A673 (cell line): ENCODE measurements around the gene NDST4. TPM values are rescaled to one million over a fixed set of nuclear protein-coding genes. Genes with fewer than 3 reads are reported as not detected.
A peak's percentile ranks its signal among the peaks of the same experiment; 100 is the strongest.

Source experiments
- BruUV-seq: library from RNA; stranded (reverse); fragments of 400-500 nt; replicated peaks from 2 replicates; lab custom pipeline; 2021; lab: Mats Ljungman, UMichigan
- CTCF ChIA-PET: fragments of 300-600 bp; sonication (Branson Sonifier 250); formaldehyde crosslinking; loops from one replicate; lab custom pipeline; 2022; ENCODE audit warnings: antibody characterized with exemption; lab: Charles Lee
- POLR2A ChIA-PET: fragments of 300-600 bp; sonication (Branson Sonifier 250); formaldehyde crosslinking; loops from one replicate; lab custom pipeline; 2022; ENCODE audit warnings: antibody characterized with exemption; ENCODE audit not compliant: low non-redundant PET; lab: Charles Lee
- DNase-seq: peaks from one replicate; pipeline ENCODE4 v3.0.0-alpha.2; 2015; ENCODE audit warnings: low spot score
- H3K27ac ChIP-seq: fragments of 200-600 bp; sonication (generic); 2 replicates; pipeline ENCODE4 v1.5.1; 2016; ENCODE audit warnings: mixed run types, low read depth, mild to moderate bottlenecking, mixed read lengths, antibody characterized with exemption, low read length; ENCODE audit not compliant: poor library complexity, severe bottlenecking
- H3K27me3 ChIP-seq: fragments of 200-600 bp; sonication (generic); replicated peaks from 2 replicates; pipeline ENCODE4 v1.6.1; 2017; ENCODE audit warnings: mixed run types, low read depth, mild to moderate bottlenecking, mixed read lengths, antibody characterized with exemption, low read length; ENCODE audit not compliant: insufficient read depth, poor library complexity
- H3K36me3 ChIP-seq: fragments of 200-600 bp; sonication (generic); 2 replicates; pipeline ENCODE4 v1.6.1; 2016; ENCODE audit warnings: mixed run types, mild to moderate bottlenecking, mixed read lengths, antibody characterized with exemption, low read length; ENCODE audit not compliant: insufficient read depth, poor library complexity, severe bottlenecking
- H3K4me1 ChIP-seq: fragments of 200-600 bp; sonication (generic); 2 replicates; pipeline ENCODE4 v1.6.1; 2017; ENCODE audit warnings: mixed run types, mild to moderate bottlenecking, mixed read lengths, antibody characterized with exemption, low read length; ENCODE audit not compliant: insufficient read depth, poor library complexity, severe bottlenecking
- H3K4me3 ChIP-seq: fragments of 200-600 bp; sonication (generic); 2 replicates; pipeline ENCODE4 v1.5.1; 2016; ENCODE audit warnings: low read depth, mixed run types, mild to moderate bottlenecking, mixed read lengths, low read length; ENCODE audit not compliant: poor library complexity, severe bottlenecking
- H3K9me3 ChIP-seq: fragments of 200-600 bp; sonication (generic); 2 replicates; pipeline ENCODE4 v1.6.1; 2016; ENCODE audit warnings: mixed run types, low read depth, mild to moderate bottlenecking, mixed read lengths, antibody characterized with exemption, low read length; ENCODE audit not compliant: poor library complexity, severe bottlenecking
- CTCF ChIP-seq: fragments of 300-800, 200-600 bp; sonication (generic); conservative IDR thresholded peaks from 2 replicates; pipeline ENCODE4 v1.5.1; 2017; ENCODE audit warnings: low read depth, mild to moderate bottlenecking, antibody characterized with exemption, low read length, moderate library complexity, mixed read lengths
- EZH2 ChIP-seq: fragments of 200-600 bp; sonication (generic); IDR thresholded peaks from 2 replicates; pipeline ENCODE4 v1.6.1; 2017; ENCODE audit warnings: borderline replicate concordance, low read depth, mild to moderate bottlenecking, mixed read lengths, antibody characterized with exemption, low read length; ENCODE audit not compliant: poor library complexity, severe bottlenecking
- intact Hi-C: fragments of 100-400 bp; cut with micrococcal nuclease; formaldehyde crosslinking; loops from one replicate; pipeline ENCODE4 v1.10.0; 2022; ENCODE audit not compliant: unreplicated experiment
- total RNA-seq: library from RNA; stranded (reverse); gene quantifications from 2 replicates; pipeline ENCODE4 v1.2.3, GENCODE V29; 2021

Gene NDST4
- total RNA-seq, 1 experiment from 2014 or later = 32.8 TPM

- POLR2A ChIA-PET = no interaction called here
- intact Hi-C loops = no loop called here
- Histone ChIP-seq H3K9me3 (no peaks in the 10 kb centered on the region), H3K4me3 (no peak overlapping the region), H3K4me1 (peaks cover 52% of the 10 kb centered on the region), H3K36me3 (no peaks in the 10 kb centered on the region), H3K27ac (no peak overlapping the region), H3K27me3 (no peaks in the 10 kb centered on the region)
- no peak for DNase-seq
- no TSS peak for BruUV-seq
- CTCF ChIA-PET = no interaction called here
- TF ChIP-seq EZH2 (no peak), CTCF (no peak)
Observed at GRCh38 chr4:115107411-115107810, 6.0 kb downstream of the NDST4 start.

DNA sequence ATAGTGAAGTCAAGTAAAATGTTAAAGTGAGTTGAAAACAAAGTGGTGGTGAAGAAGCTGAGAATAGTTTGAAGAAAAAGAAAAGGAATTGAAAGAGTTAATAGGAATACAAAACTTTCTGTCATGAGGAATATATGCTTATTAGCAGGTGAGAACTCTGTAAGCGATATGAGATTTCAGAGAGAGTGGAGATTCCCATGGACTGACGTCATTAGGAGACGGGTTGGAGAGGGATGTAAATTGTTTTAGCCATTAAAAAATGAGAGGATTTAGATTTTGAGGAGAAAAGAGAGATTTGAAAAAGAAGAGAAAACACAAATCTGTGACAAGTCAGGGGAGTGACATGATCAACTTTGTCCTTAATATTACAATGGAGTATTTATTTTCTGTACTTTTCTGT, 11.7 kb downstream of the NDST4 start:
- DNase-seq = no peak
- no peaks in the 10 kb centered on the region for H3K9me3 ChIP-seq
- peaks cover 44% of the 10 kb centered on the region for H3K4me1 ChIP-seq
- H3K27me3 ChIP-seq = no peaks in the 10 kb centered on the region
- TF ChIP-seq CTCF = no peak
- TF ChIP-seq EZH2 = no peak
- intact Hi-C loops = no loop called here
- H3K36me3 ChIP-seq = no peaks in the 10 kb centered on the region
- no TSS peak for BruUV-seq
- H3K27ac ChIP-seq = no peak overlapping the region
- CTCF ChIA-PET = no interaction called here
- POLR2A ChIA-PET = no interaction called here
- no peak overlapping the region for H3K4me3 ChIP-seq

DNA sequence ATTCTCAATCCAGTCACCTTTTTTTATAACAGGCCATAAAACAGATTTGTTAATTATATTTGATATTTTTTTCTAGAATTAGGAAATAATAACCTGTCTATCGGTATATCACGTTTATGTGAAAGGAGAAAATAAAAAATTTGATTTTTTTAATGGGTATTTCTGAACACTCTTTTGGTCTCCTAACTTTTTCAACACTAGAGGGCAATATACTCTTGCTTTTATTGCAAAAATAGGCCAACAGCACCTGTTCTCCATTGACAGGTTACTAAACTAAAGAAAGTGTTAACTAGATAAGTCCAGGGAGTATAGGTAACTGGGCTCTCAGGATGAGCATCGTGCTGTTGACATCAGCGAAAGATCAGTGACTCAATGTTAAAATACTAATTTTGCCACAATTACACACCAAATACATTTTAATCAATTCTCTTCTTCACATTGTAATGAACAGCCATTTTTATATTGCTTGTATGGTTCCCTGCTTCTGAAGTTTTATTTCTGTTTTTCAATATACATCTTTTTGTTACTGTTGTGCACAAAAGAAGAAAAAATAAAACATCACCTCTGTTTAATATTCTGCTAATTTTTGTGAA, 22.8 kb downstream of the NDST4 start:
- CTCF ChIA-PET = no interaction called here
- no peaks in the 10 kb centered on the region for H3K27me3 ChIP-seq
- H3K36me3 ChIP-seq = peaks cover 5% of the 10 kb centered on the region
- peaks cover 65% of the 10 kb centered on the region for H3K4me1 ChIP-seq
- BruUV-seq = no TSS peak
- no peaks in the 10 kb centered on the region for H3K9me3 ChIP-seq
- DNase-seq = peak; percentile 68
- no peak overlapping the region for H3K4me3 ChIP-seq
- TF ChIP-seq CTCF (peak; percentile 79), EZH2 (no peak)
- intact Hi-C loops = no loop called here
- POLR2A ChIA-PET = no interaction called here
- no peak overlapping the region for H3K27ac ChIP-seq
